A549 treated with AZD9567 at 1 μM for 4 hours (cell line): Measurements from ENCODE around the gene RNU6-9. TPM values are rescaled to one million over a fixed set of nuclear protein-coding genes. Genes with fewer than 3 reads are reported as not detected.

Source experiments
- total RNA-seq: library from RNA; stranded (reverse); fragments of 200-300 nt; extraction: Qiagen RNA extraction; gene quantifications from 5 replicates; pipeline ENCODE4 v1.2.3, GENCODE V29; 2022; ENCODE audit not compliant: insufficient read depth

The RNU6-9 gene
- not detected in 5 replicates for total RNA-seq

GRCh38 chr19:892894-893689, at the start of gene RNU6-9, which contains the start of gene MED16:
Gene RNU6-9, plus strand, starts transcription at chr19:893484.
Gene MED16, minus strand, starts transcription at chr19:893187. Its CDS starts 2,056 bp downstream, at chr19:891131.

GRCh38 chr19:852136-853013, 40.9 kb upstream of the RNU6-9 start, which contains the start of gene ELANE:
Gene ELANE, plus strand, starts transcription at chr19:852303. Its CDS starts 26 bp downstream, at chr19:852329.

GRCh38 chr19:858868-859843, 34.1 kb upstream of the RNU6-9 start, which contains the start of gene CFD:
Gene CFD, plus strand, starts transcription at chr19:859664. Its CDS starts 26 bp downstream, at chr19:859690.

GRCh38 chr19:913080-913748, 19.9 kb downstream of the RNU6-9 start, which contains the start of gene R3HDM4:
Gene R3HDM4, minus strand, starts transcription at chr19:913219. Its CDS starts 62 bp downstream, at chr19:913157.

GRCh38 chr19:917323-918151, 24.3 kb downstream of the RNU6-9 start, which contains the start of gene KISS1R:
Gene KISS1R, plus strand, starts transcription at chr19:917333. Its CDS starts 170 bp downstream, at chr19:917503.

GRCh38 chr19:925526-926322, 32.4 kb downstream of the RNU6-9 start, which contains the start of gene ARID3A:
Gene ARID3A, plus strand, starts transcription at chr19:926035. Its CDS starts 3,494 bp downstream, at chr19:929529.

Other genes starting within 250 kb of the RNU6-9 start
- 63.5 to 73.3 TPM (median 72.5 TPM) in 5 replicates for gene RNF126, start 230.3 kb upstream of the RNU6-9 start, total RNA-seq
- 198 to 279 TPM (median 261 TPM) in 5 replicates for gene FSTL3, start 217.1 kb upstream of the RNU6-9 start, total RNA-seq
- 0.10 to 0.32 TPM (median 0.13 TPM) in 3 of 5 replicates, not detected in the others for gene PRSS57, start 198.0 kb upstream of the RNU6-9 start, total RNA-seq
- 6.7 to 14.2 TPM (median 12.8 TPM) in 5 replicates for gene PALM, start 184.5 kb upstream of the RNU6-9 start, total RNA-seq
- gene MISP, start 142.4 kb upstream of the RNU6-9 start, total RNA-seq, result 63.4 to 77.5 TPM (median 76.5 TPM) in 5 replicates
- 220 to 256 TPM (median 229 TPM) in 5 replicates for gene PTBP1, start 96.0 kb upstream of the RNU6-9 start, total RNA-seq
- 2.9 to 4.8 TPM (median 4.2 TPM) in 5 replicates for gene PLPPR3, start 71.5 kb upstream of the RNU6-9 start, total RNA-seq
- 0.22 to 0.41 TPM (median 0.27 TPM) in 4 of 5 replicates, not detected in the other for gene AZU1, start 65.6 kb upstream of the RNU6-9 start, total RNA-seq
- gene PRTN3, start 52.5 kb upstream of the RNU6-9 start, total RNA-seq, result 0.20 to 0.55 TPM (median 0.32 TPM) in 4 of 5 replicates, not detected in the other
- gene ELANE, start 41.2 kb upstream of the RNU6-9 start, total RNA-seq, result 0.09 to 0.18 TPM (median 0.12 TPM) in 4 of 5 replicates, not detected in the other
- 19.2 to 25.8 TPM (median 23.5 TPM) in 5 replicates for gene CFD, start 33.8 kb upstream of the RNU6-9 start, total RNA-seq
- 16.3 to 22.4 TPM (median 19.0 TPM) in 5 replicates for gene MED16, start 297 bp upstream of the RNU6-9 start, total RNA-seq
- gene R3HDM4, start 19.7 kb downstream of the RNU6-9 start, total RNA-seq, result 20.0 to 43.9 TPM (median 40.6 TPM) in 5 replicates
- 0.28 to 0.65 TPM (median 0.43 TPM) in 4 of 5 replicates, not detected in the other for gene KISS1R, start 23.8 kb downstream of the RNU6-9 start, total RNA-seq
- 3.2 to 5.1 TPM (median 3.9 TPM) in 5 replicates for gene ARID3A, start 32.6 kb downstream of the RNU6-9 start, total RNA-seq
- 45.2 to 72.8 TPM (median 66.3 TPM) in 5 replicates for gene WDR18, start 90.9 kb downstream of the RNU6-9 start, total RNA-seq
- gene GRIN3B, start 106.9 kb downstream of the RNU6-9 start, total RNA-seq, result 2.0 to 3.7 TPM (median 3.3 TPM) in 4 of 5 replicates, not detected in the other
- gene TMEM259, start 127.6 kb downstream of the RNU6-9 start, total RNA-seq, result 81.7 to 126 TPM (median 123 TPM) in 5 replicates
- not detected in 5 replicates for gene RNU6-2, start 128.0 kb downstream of the RNU6-9 start, total RNA-seq
- gene CNN2, start 133.1 kb downstream of the RNU6-9 start, total RNA-seq, result 59.2 to 96.5 TPM (median 67.0 TPM) in 5 replicates
- 11.2 to 16.3 TPM (median 13.7 TPM) in 5 replicates for gene ABCA7, start 146.6 kb downstream of the RNU6-9 start, total RNA-seq
- 2.6 to 3.2 TPM (median 2.9 TPM) in 5 replicates for gene ARHGAP45, start 173.7 kb downstream of the RNU6-9 start, total RNA-seq
- 209 to 249 TPM (median 237 TPM) in 5 replicates for gene POLR2E, start 201.9 kb downstream of the RNU6-9 start, total RNA-seq
- 423 to 497 TPM (median 483 TPM) in 5 replicates for gene GPX4, start 210.5 kb downstream of the RNU6-9 start, total RNA-seq